SU-DHL-6 (cell line): Measurements from ENCODE around the gene RECK.

Experiments used
- H2AFZ ChIP-seq: fragments of 200-600 bp; sonication (generic); 2 replicates; pipeline ENCODE4 v1.6.1; 2014; ENCODE audit warnings: low read depth, mild to moderate bottlenecking, moderate library complexity, mixed read lengths, antibody characterized with exemption, low read length; ENCODE audit not compliant: severe bottlenecking
- H3F3A ChIP-seq: fragments of 200-600 bp; shearing (Covaris generic); 2 replicates; pipeline ENCODE4 v1.6.0; 2016; ENCODE audit warnings: antibody characterized with exemption, mild to moderate bottlenecking; ENCODE audit not compliant: insufficient read depth
- H3K27ac ChIP-seq: fragments of 200-600 bp; sonication (generic); 2 replicates; pipeline ENCODE4 v1.5.1; 2016; ENCODE audit warnings: low read depth, mild to moderate bottlenecking, low read length, moderate library complexity, mixed read lengths
- H3K27me3 ChIP-seq: fragments of 200-600 bp; sonication (generic), shearing (Covaris generic); 2 replicates; pipeline ENCODE4 v1.6.0; 2014; ENCODE audit warnings: mild to moderate bottlenecking, low read length
- H3K36me3 ChIP-seq: fragments of 200-600 bp; sonication (generic); 2 replicates; pipeline ENCODE4 v1.6.1; 2014; ENCODE audit warnings: mild to moderate bottlenecking, low read length, mixed read lengths
- H3K4me2 ChIP-seq: fragments of 300-600, 200-600 bp; shearing (Covaris generic), sonication (generic); 2 replicates; pipeline ENCODE4 v1.6.0; 2014; ENCODE audit warnings: low read length, low read depth, mild to moderate bottlenecking; ENCODE audit not compliant: poor library complexity, severe bottlenecking
- H3K4me3 ChIP-seq: fragments of 200-600 bp; sonication (generic); 2 replicates; pipeline ENCODE4 v1.5.1; 2014; ENCODE audit warnings: antibody characterized with exemption, low read length, mild to moderate bottlenecking, mixed read lengths; ENCODE audit not compliant: insufficient read depth, poor library complexity, severe bottlenecking
- H3K79me2 ChIP-seq: fragments of 200-600 bp; sonication (generic); 2 replicates; pipeline ENCODE4 v1.6.1; 2014; ENCODE audit warnings: mild to moderate bottlenecking, low read length, moderate library complexity; ENCODE audit not compliant: insufficient read depth
- H3K9ac ChIP-seq: fragments of 200-600 bp; sonication (generic); 2 replicates; pipeline ENCODE4 v1.7.0; 2014; ENCODE audit warnings: mild to moderate bottlenecking, low read length
- H3K9me2 ChIP-seq: fragments of 200-600 bp; sonication (generic); replicated peaks from 2 replicates; pipeline ENCODE4 v1.6.1; 2014; ENCODE audit warnings: low read length; ENCODE audit not compliant: insufficient read depth
- H3K9me3 ChIP-seq: fragments of 200-600 bp; sonication (generic); 2 replicates; pipeline ENCODE4 v1.6.1; 2014; ENCODE audit warnings: low read length, mixed read lengths; ENCODE audit not compliant: insufficient read depth
- H4K20me1 ChIP-seq: fragments of 200-600 bp; sonication (generic); 2 replicates; pipeline ENCODE4 v1.6.1; 2014; ENCODE audit warnings: low read depth, mild to moderate bottlenecking, antibody characterized with exemption, low read length, moderate library complexity, mixed read lengths
- EZH2phosphoT487 ChIP-seq: fragments of 200-600 bp; sonication (generic), shearing (Covaris generic); conservative IDR thresholded peaks from 2 replicates; pipeline ENCODE4 v1.6.1; 2018; ENCODE audit warnings: mild to moderate bottlenecking, antibody characterized with exemption, low read length, moderate library complexity, mixed read lengths
- TF ChIP-seq, protein P1 (sequence below): fragments of 200-600 bp; sonication (generic); IDR thresholded peaks from one replicate; pipeline ENCODE4 v1.5.1; 2017; ENCODE audit warnings: antibody characterized with exemption, mild to moderate bottlenecking, low read length, moderate library complexity; ENCODE audit not compliant: insufficient read depth, poor library complexity, severe bottlenecking

Gene RECK

DNA sequence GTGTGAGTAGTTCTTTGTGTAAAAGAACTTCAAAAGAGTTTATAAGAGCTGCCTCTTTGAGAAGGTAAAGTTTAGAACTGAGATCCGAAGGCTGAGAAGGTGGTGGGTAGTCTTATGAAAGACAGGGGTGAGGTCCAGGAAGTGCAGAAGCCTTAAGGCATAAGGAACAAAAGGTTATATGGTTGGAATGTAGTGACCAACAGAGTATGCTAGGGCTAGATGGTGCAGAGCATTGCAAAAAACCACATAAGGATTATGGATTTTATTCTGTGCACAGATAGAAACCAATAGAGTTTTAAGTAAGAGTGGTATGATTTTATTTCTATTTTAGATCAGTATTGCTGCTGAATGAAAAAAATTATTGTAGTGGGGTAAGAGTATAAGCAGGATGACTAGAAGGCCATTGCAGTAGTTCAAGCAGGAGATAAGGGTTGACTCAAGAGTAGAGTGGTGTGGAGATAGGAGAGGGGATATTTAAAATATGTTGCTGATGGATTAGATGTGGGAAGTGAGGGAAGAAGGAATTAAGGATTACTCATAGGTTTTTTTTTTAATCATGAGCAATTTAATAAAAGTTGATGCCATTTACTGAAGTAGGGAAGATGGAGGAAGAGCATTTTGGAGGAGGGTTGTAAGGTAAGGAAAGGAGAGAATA is 3.7 kb downstream of the RECK start:
- Histone ChIP-seq H3F3A (no peaks in the 10 kb centered on the region), H3K27ac (no peak overlapping the region), H3K79me2 (no peaks in the 10 kb centered on the region), H2AFZ (no peak overlapping the region), H4K20me1 (no peaks in the 10 kb centered on the region), H3K4me2 (no peak overlapping the region), H3K36me3 (no peaks in the 10 kb centered on the region), H3K9ac (no peak overlapping the region), H3K9me3 (no peaks in the 10 kb centered on the region), H3K27me3 (0 out of 2 replicates have a peak, but pooled peaks cover 3% of the 10 kb centered on the region), H3K4me3 (no peak overlapping the region), H3K9me2 (no peaks in the 10 kb centered on the region)
- TF ChIP-seq, protein P1, sequence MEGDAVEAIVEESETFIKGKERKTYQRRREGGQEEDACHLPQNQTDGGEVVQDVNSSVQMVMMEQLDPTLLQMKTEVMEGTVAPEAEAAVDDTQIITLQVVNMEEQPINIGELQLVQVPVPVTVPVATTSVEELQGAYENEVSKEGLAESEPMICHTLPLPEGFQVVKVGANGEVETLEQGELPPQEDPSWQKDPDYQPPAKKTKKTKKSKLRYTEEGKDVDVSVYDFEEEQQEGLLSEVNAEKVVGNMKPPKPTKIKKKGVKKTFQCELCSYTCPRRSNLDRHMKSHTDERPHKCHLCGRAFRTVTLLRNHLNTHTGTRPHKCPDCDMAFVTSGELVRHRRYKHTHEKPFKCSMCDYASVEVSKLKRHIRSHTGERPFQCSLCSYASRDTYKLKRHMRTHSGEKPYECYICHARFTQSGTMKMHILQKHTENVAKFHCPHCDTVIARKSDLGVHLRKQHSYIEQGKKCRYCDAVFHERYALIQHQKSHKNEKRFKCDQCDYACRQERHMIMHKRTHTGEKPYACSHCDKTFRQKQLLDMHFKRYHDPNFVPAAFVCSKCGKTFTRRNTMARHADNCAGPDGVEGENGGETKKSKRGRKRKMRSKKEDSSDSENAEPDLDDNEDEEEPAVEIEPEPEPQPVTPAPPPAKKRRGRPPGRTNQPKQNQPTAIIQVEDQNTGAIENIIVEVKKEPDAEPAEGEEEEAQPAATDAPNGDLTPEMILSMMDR = no peak
- no peak for TF ChIP-seq EZH2phosphoT487

DNA sequence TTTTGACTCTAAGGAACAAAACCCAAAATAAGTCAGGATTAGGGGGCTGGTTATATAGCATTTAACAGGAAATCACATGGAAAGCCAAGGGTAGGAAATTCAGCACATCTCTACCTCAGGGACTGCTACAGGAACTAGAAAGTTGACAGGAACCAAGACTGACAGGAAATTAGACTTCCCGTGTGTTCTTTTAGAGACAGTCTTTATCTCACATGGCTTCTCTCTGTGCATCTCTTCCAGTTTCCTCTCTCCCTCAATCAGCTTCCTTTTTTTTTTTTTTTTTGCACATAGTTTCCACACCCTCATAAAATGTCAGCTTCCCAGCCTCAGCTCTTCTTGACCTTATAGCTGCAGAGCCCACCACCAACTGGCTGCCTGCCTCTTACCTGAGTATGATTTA is 4.8 kb downstream of the RECK start:
- Histone ChIP-seq H3K9ac (no peak overlapping the region), H4K20me1 (no peaks in the 10 kb centered on the region), H3F3A (no peaks in the 10 kb centered on the region), H3K4me2 (no peak overlapping the region), H3K27ac (no peak overlapping the region), H2AFZ (no peak overlapping the region), H3K4me3 (no peak overlapping the region), H3K79me2 (no peaks in the 10 kb centered on the region), H3K9me2 (no peaks in the 10 kb centered on the region), H3K27me3 (0 out of 2 replicates have a peak, but pooled peaks cover 3% of the 10 kb centered on the region), H3K36me3 (no peaks in the 10 kb centered on the region), H3K9me3 (no peaks in the 10 kb centered on the region)
- no peak for TF ChIP-seq EZH2phosphoT487
- TF ChIP-seq, protein P1 = no peak

DNA sequence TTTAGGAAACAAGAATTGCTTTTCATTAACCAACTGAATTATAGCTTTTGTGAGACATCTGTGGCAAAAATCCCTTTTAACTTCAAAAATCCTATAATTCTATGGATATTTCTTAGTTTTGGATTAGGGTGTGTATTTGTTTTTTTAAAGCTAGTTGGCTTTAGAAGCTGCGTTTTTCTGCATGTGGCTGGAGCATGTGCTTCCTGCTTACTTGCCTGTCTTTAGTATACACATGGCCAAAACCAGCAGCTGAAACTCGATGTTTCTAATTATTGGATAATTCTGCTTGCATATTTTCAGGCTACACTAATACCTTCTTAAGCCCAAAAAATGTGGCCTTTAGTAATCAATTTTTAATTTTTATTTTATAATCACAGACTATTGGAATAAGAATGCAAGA is 8.9 kb downstream of the RECK start:
- H3K27ac ChIP-seq = no peak overlapping the region
- no peaks in the 10 kb centered on the region for H3K9me3 ChIP-seq
- no peak overlapping the region for H2AFZ ChIP-seq
- H3K79me2 ChIP-seq = no peaks in the 10 kb centered on the region
- no peak overlapping the region for H3K4me2 ChIP-seq
- H3F3A ChIP-seq = no peaks in the 10 kb centered on the region
- no peak overlapping the region for H3K9ac ChIP-seq
- no peaks in the 10 kb centered on the region for H4K20me1 ChIP-seq
- no peak overlapping the region for H3K4me3 ChIP-seq
- H3K36me3 ChIP-seq = no peaks in the 10 kb centered on the region
- no peaks in the 10 kb centered on the region for H3K9me2 ChIP-seq
- H3K27me3 ChIP-seq = 0 out of 2 replicates have a peak, but pooled peaks cover 3% of the 10 kb centered on the region
- TF ChIP-seq, protein P1 = no peak
- no peak for TF ChIP-seq EZH2phosphoT487
